GM12892 (cell line): Measurements from ENCODE around the gene LIMS2.

Experiments
- POLR2A ChIP-seq: IDR thresholded peaks from 2 replicates; pipeline ENCODE4 v1.6.1; 2011; ENCODE audit warnings: low read depth, low read length, control low read depth
- POLR2AphosphoS5 ChIP-seq: IDR thresholded peaks from 2 replicates; pipeline ENCODE4 v1.6.1; 2011; ENCODE audit warnings: low read depth, low read length, control low read depth

- TF ChIP-seq POLR2AphosphoS5 (no peak), POLR2A (no peak)
Observed at GRCh38 chr2:127630096-127630863, 45.0 kb downstream of the LIMS2 start.
